ENCODE data around the gene MYRIP.
"Not testable (repeated sequence)": the region's sequence is repeated elsewhere in the genome, so short reads cannot be mapped to it uniquely, and the experiment has no call there.

The MYRIP gene

DNA sequence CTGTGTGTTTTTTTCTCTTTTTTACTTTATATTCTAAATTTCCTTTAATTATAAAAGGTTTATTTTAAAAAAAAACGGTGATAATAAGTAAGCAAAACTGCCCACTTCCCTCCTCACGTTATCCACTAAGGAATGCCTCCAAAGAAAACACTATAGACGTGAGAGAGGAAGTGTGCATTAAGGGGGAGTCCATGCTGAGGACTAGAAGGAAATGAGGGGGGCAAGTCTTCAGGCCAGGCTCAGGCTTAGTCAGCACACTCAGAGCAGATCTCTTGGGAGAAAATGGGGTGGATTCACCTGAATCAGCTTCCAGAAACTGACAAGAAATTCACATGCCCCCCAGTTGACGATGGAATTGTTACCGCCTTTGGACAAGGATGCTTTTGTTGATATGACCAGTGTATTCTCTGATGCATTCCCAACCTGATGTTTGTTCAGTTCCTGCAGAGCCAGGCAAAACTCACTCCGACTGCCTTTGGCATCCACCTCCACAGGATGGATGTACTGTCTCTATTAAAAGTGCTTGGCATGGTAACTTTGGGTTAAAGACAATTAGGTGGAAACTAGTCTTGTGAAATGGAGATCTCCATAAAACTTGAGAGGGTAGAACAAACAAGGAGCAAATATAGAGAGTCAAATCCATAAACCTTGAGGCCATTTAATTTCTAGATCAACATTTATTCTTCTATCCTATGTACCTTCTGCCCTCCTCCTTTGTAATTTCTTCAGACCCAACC, 167.8 kb downstream of the MYRIP start:
- DNase-seq = no peak

DNA sequence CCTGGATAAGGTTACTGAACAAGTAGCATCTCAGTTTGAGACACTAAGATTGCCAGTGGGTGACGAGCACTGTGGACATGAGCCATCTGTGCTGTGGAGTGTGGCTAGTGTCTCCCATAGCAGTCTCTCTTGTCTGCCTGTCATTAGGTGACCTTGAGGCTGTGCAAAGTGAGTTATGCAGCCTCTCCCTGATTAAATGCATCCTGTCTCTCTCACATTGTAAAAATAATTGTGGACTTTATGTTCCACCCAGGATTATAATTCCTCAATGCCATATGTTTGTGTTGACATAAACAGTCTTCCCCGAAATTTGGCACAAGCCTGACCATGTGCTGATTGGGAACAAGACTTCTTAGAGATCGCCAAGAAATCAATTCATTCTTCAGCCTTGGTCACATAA, 168.9 kb downstream of the MYRIP start:
- no peak for DNase-seq

DNA sequence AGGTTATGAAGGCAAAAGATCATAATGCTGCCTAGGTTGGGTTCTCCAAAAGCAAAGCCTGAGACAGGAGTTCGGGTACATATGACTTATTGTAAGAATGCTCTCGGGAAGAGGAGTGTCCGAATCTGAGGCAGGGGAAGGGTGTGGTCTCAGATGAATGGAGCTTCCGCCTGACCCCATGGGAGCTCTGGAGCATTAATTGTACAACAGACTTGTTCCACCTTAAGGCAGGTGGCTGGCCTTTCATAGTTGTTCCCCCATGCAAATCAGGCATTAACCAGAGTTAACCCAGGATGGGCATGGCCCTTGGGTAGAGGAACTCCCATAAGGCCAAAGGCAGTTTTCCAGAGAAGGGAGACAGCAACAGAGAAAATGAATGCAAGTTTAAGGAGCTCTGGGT, 170.6 kb downstream of the MYRIP start:
- no peak for DNase-seq

DNA sequence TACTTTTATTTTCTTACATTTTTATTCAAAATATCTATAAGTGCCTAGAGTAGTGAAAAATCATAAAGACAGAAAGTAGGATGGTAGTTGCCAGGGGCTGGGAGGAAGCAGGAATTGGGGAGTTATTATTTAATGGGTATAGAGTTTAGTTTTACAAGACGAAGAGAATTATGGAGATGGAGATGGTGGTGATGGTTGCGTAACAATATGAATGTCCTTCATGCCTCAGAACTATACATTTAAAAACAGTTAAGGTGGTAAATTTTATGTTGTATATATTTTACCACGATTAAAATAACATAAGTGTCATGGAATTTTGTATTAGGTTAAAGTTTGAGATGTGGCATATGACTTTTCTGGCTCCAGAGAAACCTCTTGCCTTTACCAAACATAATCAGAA, 171.4 kb downstream of the MYRIP start:
- DNase-seq = no peak

DNA sequence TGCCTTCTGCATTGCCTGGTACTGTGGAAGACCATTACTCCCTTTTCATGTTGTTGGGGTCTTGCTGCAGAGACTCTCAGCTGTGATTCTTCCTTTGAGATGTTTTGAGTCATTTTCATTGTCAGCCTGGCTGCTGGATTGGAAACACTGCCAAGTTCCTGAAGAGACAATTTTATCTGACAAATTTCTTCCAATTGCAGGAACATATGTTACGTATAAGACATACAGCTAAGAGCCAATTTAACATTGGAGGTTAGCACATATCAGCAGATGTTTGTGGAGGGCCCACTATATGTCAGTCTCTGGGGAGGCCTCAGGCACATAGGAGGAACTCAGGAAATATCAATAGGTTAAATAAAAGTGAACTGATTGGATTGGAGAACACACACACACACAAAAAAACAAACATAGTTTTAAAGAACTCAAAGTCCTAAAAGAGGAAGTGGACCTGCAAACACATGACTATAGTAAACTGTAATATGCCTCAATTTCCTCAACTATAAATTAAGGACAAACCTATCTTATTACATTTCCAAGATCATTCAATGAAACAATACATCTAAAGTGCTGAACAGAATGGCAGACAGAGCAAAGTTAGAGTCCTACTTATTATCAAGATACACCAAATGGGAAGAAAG, 172.3 kb downstream of the MYRIP start:
- no peak for DNase-seq

DNA sequence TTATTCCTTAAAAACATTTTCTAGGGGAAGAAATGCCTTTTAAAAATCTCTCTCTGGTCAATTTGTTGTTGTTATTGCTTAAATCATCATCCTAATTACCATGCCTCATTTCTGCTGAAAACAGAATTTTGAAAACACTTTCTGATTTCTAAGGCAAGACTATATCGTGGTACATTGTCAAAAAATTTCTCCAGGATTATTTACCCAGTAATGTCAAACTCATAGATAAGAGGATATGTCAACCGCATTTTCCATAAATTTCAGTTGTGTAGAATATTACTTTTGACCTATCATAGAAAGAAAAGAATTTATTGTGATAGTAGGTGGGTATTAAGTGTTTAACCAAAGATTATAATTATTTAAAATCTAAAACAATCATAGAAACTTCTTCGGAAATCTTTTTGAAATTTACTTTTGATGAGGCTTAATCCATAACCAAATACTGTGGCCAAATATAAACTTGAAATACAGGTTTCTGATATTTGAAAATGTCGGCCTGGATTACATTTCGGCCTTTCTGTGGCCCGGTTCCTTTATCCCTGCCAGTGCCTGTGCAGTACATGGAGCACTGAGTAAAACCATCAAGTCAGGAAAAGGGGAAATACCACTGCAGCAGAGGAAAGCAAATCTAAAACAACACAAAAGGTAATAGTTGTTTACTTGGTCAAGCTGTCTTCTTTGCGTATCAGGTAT, 173.4 kb downstream of the MYRIP start:
- DNase-seq = no peak

DNA sequence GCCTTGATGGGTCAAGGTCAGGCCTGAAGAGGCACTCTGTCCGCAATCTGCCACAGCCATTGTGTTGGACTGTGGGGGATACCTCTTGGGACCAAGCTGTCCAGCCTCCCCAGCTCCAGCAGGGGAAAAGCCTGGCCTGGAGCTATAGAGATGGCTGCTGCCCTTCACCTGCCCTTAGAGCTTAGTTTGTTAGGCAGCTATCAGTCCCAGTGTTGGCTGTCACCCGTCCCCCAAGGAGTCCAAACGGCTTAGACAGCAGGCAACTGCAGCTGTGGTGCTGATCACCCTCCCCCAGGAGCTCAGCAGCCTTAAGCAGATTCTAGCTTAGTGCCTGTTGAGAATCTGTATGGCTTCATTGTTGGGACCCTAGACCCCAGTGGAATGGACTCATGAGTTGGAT, 180.3 kb downstream of the MYRIP start:
- DNase-seq = no peak

DNA sequence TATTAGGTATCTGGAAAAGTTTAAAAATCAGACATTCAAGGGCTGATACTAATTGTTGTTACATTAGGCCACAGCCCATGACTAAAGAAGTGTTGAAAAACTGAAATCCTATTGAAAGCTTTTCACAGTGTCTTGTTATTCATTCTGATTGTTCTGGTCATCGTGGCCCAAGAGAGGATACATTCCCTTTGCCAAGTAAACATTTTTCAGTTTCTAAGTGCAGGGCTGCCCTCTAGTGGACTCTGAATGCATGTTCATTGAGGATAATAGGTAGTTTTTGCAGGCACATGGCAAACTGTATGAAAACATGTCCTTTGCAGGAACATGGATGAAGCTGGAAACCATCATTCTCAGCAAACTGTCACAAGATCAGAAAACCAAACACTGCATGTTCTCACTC, 181.1 kb downstream of the MYRIP start:
- no peak for DNase-seq

DNA sequence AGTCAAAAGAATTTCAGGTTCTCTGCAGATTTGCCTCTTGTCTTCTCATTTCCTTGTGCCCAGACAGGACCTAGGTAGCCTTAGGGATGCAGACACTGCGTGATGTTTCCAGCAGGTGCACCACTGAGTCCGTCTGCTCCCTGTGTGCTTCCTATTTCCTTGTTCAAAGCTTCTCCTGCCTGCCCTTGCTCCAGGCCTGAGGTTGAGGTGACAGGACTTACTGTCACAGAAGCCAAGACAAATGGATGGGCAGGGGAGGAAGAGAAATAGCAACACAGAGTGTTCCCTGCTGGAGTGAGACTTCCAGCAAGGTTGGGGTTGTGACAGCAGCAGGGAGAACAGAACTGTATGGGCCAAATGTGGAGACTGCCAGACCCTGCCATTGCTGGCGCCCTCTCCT, 199.4 kb downstream of the MYRIP start:
- DNase-seq = no peak

DNA sequence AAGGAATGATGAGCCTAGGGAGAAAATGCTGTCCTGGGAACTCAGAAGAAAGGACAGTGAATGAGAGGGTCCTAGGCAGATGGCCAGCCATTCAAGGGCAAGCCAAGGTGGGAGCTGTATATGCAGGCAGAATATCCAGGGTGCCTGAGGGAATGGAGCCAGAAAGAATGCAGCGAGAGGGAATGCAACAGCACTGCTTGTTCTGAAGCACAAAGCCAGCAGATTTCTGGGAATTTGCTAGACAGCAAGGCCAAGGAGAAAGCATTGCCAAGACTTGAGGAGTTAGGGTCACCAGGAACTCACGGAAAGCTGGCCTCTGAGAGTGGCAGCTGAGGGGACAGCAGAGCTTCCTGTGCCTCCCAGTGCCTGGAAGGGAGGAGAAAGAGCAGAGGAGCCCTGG, 200.6 kb downstream of the MYRIP start:
- DNase-seq = no peak

DNA sequence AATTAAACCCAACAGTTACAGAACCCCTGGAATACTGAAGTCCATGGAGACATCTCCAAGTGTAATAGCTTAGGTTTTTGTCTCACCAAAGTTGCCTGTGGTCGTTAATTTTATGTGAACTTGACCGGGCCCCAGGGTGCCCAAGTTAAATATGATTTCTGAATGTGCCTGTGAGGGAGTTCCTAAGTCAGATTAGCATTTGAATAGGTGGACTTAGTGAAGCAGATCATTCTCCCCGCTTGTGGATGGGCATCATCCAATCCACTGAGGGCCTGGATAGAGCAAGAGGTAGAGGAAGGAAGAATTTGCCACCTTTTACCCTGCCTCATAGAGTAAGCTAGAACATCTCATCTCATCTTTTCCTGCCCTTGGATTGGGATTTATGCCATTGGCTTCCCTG, 203.0 kb downstream of the MYRIP start:
- no peak for DNase-seq

DNA sequence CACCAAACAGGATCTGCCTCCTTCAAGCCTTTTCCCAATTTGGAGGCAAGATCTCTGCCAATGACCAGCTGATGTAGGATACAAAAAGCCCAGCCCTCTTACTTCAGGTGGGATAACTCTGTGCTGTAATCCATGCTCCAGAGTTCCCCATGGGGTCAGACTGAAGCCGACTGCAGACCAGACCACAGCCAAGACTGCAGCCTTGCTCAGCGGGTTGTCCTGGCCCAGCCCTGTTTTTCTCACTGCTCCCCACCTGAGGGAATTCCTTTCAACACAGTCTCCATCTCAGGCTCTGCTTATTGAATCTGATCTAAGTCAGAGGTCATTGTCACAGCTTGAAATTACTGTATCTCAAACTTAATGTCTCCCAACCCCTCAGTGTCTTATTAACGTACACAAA, 207.0 kb downstream of the MYRIP start:
- DNase-seq = no peak

DNA sequence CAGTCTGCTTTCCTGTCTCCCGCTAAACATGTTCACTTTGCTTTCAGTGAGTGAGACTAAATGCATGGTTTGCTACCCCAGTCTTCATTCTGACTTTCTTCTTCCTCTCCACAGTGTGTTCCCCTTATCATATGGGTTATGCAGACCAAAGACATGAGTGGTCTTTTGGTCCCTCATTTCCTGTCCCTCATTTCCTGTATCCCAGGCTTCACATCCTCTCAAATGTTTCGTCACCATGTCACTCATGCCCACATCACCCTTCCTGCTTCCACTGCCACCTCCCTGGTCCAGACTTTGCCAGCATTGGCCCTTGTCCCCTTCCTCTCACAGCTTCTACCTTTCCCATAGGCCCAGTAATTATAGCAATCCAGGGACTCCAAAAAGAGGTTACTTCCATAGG, 209.0 kb downstream of the MYRIP start:
- no peak for DNase-seq

DNA sequence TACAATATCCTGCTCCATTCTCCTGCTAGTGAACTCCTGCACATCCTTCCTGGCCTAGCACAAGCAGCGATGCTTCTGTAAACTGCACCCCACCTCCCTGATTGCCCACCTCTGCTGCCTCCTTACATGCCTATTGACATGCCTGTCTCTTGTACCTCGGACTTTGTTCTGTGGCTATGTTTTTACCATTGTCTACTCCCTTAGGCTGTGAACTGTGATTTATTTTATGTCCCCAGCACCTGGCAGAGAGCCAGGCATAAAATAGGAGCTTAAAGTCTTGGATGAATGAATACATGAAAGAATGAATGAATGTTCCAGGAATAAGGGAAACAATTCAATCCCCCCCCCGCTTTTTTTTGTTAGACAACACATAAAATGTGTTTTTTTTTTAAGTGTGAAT, 210.0 kb downstream of the MYRIP start:
- no peak for DNase-seq

DNA sequence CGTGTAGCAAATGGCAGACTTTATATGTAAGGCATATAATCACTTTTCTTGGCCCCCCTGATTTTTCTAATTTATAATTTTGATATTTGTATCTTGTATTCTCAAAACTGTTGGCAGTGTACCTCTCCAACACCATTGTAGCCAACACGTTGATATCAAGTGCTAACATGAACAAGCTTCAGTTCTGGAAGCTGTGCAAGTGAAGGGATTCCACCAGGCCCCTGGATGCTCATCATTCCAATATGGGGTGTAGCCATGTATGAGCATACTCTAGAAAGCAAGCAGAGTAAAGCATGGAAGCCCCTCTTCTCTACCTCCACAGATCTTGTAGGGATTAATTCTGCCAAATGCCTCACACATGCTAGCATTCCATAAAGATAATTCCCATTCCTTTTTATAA, 211.3 kb downstream of the MYRIP start:
- no peak for DNase-seq

DNA sequence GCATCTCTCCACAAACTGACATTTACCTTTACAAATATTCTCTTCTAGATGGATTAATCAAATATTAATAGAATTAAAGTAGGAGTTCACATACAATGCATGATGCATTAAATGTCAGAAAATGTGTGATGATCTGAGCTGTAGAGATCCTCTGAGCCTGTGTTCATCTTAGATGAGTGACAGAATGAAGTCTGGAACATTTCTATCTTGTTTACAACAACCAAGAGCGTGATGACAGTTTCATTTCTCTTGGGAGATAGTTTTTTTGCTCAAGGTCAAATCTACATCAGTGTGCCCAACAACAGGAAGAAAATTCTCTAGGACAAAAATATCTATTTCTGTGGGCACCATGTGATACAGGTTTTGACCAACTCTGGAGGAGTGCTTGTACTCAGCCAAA, 211.9 kb downstream of the MYRIP start:
- DNase-seq = no peak

DNA sequence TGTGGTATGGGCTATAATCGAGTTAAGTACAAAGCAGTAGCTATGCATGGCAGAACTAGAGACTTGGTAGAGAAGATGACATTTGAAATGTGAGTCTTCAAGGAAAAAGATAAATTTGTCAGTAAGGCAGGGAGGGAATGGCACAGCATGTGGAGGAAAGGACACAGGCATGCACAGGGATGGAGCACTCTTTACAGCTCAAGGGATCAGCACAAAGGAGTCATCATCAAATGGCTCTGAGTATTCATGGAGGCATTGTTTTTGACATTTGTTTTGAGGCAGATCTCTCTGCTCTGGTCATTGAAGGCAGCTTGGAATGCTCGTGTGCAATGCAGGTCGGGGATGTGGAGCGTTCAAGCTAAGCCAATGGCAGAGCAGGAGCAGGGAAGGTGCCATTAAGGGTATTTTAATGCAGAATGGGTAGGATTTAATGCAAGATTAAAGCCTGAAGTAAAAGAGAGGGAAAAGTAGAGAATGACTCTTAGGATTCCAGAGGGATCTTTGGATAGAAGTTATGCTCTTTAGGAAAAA, 213.0 kb downstream of the MYRIP start:
- no peak for DNase-seq

DNA sequence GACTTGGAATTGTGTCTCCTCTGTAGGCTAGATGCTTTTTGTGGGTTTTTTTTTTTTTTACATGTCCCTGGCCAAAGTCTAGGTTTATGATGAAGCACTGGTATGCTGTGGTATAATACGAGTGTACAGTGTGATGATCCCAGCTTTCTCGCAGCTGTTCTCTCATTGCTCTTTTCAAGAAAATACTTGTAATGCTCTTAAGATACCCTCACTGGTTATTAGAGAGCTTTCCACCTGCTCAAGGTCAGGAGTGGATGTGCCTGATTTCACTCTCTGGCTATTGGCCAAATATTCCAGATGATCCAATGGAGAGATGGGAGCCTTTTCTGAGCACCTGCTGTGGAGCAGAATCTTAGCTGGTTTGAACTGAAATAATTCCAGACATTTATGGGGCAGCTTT, 215.1 kb downstream of the MYRIP start:
- DNase-seq = no peak

DNA sequence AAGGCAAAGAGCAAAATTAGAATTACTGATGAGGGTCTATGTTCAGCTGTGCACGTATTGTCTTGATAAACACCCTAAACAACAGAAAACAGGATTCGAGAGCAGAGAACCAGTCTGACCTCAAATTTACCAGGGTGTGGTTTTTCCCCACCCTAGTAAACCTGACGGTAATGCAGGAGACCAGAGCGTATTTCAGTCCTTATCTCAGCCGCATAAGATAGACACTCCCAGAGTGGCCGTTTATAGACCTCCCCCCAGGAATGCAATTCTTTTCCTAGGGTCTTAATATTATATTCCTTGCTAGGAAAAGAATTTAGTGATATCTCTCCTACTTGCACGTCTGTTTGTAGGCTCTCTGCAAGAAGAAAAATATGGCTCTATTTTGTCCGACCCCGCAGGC, 216.5 kb downstream of the MYRIP start:
- not testable (repeated sequence) for DNase-seq

DNA sequence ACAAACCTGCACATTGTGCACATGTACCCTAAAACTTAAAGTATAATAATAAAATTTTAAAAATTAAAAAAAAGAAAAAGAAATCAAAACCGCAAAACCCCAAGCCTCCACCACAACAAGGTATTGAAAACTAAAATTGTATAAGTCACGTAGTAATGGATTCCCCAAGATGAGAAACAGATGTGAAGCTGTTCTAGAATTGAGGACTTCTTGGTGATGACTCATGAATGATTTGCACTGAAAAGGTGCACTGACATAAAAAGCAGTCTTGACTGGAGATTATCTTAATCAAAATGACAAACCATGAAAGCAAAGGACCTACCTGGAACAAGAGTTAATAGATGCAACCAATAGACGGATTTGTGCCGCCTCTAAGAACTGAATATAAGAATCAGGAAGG, 225.8 kb downstream of the MYRIP start:
- DNase-seq = no peak

DNA sequence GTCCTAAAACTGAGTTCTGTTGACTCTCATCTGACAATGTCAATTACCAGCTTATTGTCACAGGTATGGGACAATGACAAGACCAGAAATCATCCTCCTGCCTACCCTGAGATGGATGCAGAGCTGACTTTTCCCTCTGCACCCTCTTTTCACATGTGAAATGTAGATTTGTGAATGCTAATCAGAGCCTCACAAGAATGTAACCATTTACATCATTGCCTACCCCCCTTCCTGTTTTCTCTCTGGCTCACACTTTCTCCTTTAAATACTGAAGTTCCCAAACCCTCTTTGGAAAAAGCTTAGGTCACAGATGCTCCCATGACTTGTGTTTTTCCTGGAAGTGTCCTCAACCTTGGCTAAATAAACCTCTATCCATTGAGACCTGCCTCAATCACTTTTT, 228.2 kb downstream of the MYRIP start:
- no peak for DNase-seq

DNA sequence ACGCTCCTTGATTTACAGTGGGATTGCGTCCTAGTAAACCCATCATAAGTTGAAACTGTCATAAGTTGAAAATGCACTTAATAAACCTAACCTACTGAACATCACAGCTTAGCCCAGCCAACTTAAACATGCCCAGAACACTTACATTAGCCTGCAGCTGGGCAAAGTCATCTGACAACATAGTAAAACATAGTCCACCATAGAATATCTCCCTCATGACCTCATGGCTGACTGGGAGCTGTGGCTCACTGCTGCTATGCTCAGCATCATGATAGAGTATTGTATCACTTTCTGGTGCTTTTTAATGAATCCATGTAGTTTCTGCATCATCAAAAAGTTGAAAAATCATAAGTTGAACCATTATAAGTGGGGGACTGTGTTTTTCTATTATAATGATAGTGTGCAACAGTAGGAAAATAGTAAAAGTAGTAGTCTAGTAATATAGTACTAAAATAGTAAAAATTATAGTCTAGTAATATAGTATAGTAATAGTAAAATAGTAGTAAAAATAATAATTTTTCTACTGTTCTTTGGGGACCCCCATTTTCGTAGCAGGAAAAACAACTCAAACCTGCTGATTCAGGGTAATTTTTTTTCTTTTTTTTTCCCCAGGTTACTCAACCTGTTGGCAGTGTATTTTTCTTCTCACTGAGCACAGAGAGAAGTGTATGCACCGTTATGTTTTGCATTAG, 233.5 kb downstream of the MYRIP start:
- DNase-seq = no peak

DNA sequence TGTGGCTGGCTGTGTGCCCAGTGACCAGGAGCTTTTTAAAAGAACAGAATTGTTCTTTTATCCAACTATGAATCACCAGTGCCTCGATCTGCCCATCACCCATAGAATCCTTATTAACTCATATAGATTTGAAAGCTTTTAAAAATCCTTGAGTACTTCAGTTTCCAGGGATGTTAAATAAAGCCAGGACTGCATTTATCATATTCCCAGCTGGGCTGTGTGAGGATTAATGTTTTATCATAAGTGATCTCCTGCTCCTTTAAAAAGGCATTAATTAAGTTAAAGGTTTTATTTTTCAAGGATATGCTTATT, 234.0 kb downstream of the MYRIP start:
- no peak for DNase-seq

DNA sequence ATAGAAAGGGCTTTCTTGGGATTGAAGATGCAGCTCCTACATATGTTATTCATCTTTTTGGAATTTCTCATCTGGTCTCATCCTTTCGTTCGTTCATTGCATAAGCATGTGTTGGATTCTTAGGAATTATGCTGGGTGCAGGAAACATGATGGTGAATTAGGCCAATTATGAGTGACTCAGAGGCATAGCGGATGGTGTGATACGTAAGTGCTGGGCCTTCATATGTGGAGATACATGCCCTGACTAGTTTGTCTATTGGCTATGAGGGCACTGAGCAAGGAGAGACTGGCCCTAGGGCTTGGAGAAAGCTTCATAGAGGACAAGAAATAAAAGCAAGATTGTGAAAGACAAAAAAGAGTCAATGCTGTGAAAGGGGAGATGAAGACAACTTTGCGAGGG, 235.1 kb downstream of the MYRIP start:
- no peak for DNase-seq
